Panc1 (cell line): ENCODE results near the gene IL13RA1. TPM values are rescaled to one million over a fixed set of nuclear protein-coding genes. Genes with fewer than 3 reads are reported as not detected.

ENCODE experiments used
- ATAC-seq: fragments of 200-7000 bp; cut with Tn5 transposase; 2 replicates; pipeline ENCODE4 v1.9.1; 2020; ENCODE audit warnings: mild to moderate bottlenecking, moderate library complexity
- BruUV-seq: library from RNA; stranded (reverse); fragments of 400-500 nt; replicated peaks from 2 replicates; lab custom pipeline; 2021; lab: Mats Ljungman, UMichigan
- CTCF ChIA-PET: fragments of 300-600 bp; sonication (Branson Sonifier 250); formaldehyde crosslinking; loops from one replicate; lab custom pipeline; 2022; ENCODE audit warnings: antibody characterized with exemption; lab: Charles Lee
- POLR2A ChIA-PET: fragments of 300-600 bp; sonication (Branson Sonifier 250); formaldehyde crosslinking; loops from one replicate; lab custom pipeline; 2022; ENCODE audit warnings: antibody characterized with exemption; lab: Charles Lee
- DNase-seq: peaks from one replicate; pipeline ENCODE4 v3.0.0-alpha.2; 2010; ENCODE audit warnings: low read depth, low spot score
- H3K27ac ChIP-seq: 2 replicates; pipeline ENCODE4 v1.5.1; 2011; ENCODE audit warnings: mild to moderate bottlenecking, low read length, inconsistent platforms
- H3K27me3 ChIP-seq: fragments of 200-500 bp; sonication (Bioruptor generic); 2 replicates; pipeline ENCODE4 v1.6.0; 2014; ENCODE audit warnings: low read length, inconsistent platforms; ENCODE audit not compliant: control insufficient read depth, insufficient read depth
- H3K36me3 ChIP-seq: fragments of 200-500 bp; sonication (Bioruptor generic); 2 replicates; pipeline ENCODE4 v1.5.1; 2014; ENCODE audit warnings: inconsistent platforms, mild to moderate bottlenecking, low read length, moderate library complexity; ENCODE audit not compliant: control insufficient read depth, insufficient read depth
- H3K4me1 ChIP-seq: 2 replicates; pipeline ENCODE4 v1.5.1; 2011; ENCODE audit warnings: inconsistent platforms, mild to moderate bottlenecking, low read length, moderate library complexity; ENCODE audit not compliant: control insufficient read depth, insufficient read depth
- H3K4me3 ChIP-seq, 2 experiments: 2 replicates each; pipeline ENCODE4 v1.5.1; 2011 to 2012; ENCODE audit warnings: low read depth in 2 of 2, low read length in 2 of 2, mild to moderate bottlenecking in 2 of 2, inconsistent platforms in 1 of 2, moderate library complexity in 1 of 2
- H3K9me3 ChIP-seq: fragments of 200-500 bp; sonication (Bioruptor generic); 2 replicates; pipeline ENCODE4 v1.5.1; 2014; ENCODE audit warnings: low read depth, mild to moderate bottlenecking, inconsistent platforms, low read length, moderate library complexity; ENCODE audit not compliant: control insufficient read depth, insufficient read depth
- POLR2AphosphoS5 ChIP-seq: IDR thresholded peaks from 2 replicates; pipeline ENCODE4 v1.6.1; 2012; ENCODE audit warnings: mild to moderate bottlenecking, low read depth, low read length, moderate library complexity
- REST ChIP-seq, 2 experiments: IDR thresholded peaks; 2 replicates each; pipeline ENCODE4 v1.6.1; 2011 to 2012; ENCODE audit warnings: low read depth in 2 of 2, control low read depth in 1 of 2, low read length in 1 of 2, mild to moderate bottlenecking in 1 of 2, moderate library complexity in 1 of 2; ENCODE audit not compliant: insufficient read depth in 1 of 2
- SIN3A ChIP-seq: IDR thresholded peaks from 2 replicates; pipeline ENCODE4 v1.6.1; 2012; ENCODE audit warnings: low read depth, mild to moderate bottlenecking, low read length, moderate library complexity, borderline replicate concordance; ENCODE audit not compliant: insufficient read depth
- TCF7L2 ChIP-seq: IDR thresholded peaks from 2 replicates; pipeline ENCODE4 v1.6.1; 2011; ENCODE audit warnings: mild to moderate bottlenecking, low read depth, low read length, inconsistent platforms
- in situ Hi-C: cut with HindIII; loops from 2 replicates; pipeline ENCODE4 v1.10.0; 2016; ENCODE audit warnings: low sequenced_read_pairs, low pct_unique_long_range_greater_than_20kb
- intact Hi-C: fragments of 100-400 bp; cut with micrococcal nuclease; formaldehyde crosslinking; loops from one replicate; pipeline ENCODE4 v1.10.0; 2022; ENCODE audit not compliant: unreplicated experiment
- total RNA-seq: library from RNA; stranded (reverse); gene quantifications from one replicate; pipeline ENCODE4 v1.2.1, GENCODE V29; 2021; ENCODE audit not compliant: unreplicated experiment
- TF ChIP-seq, protein P1 (sequence below): fragments of 450-650 bp; IDR thresholded peaks from 2 replicates; pipeline ENCODE4 v1.5.1; 2017; ENCODE audit warnings: mild to moderate bottlenecking

The IL13RA1 gene
- total RNA-seq, 1 experiment from 2014 or later = 191 TPM

DNA sequence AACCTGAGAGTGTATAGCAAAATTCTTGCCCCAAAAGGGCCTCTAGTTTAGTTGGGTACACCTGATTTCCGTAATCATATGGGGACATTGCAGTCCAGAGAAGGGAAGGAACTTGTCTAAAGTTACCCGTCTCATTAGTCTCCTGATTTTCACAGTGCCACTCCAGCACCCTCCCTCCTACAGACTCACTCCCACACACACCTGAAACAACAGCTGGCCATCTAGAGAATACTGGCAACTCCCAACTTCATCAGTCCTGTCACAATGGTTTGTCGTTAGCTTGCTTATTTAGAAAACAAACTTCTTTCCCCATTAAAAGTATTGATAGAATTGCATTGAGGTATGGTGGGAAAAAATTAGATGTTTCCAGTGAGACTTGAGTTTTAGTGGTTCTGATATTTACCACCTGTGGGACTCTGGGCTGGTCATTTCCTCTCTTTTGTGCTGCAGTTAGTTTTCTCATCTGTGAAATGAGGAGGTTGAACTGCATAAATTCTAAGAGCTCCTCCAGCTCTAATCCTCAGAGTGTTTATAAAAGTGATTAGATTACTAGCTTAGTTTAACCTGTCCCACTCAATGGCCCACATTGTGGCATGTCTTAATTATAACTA, 1.7 kb downstream of the IL13RA1 start:
- H3K4me3 ChIP-seq = peak overlapping the region; percentile 55 to 90
- in situ Hi-C loops = no loop called here
- no TSS peak for BruUV-seq

GRCh38 chrX:118730500-118731247, 3.3 kb downstream of the IL13RA1 start:
- Histone ChIP-seq H3K9me3 (peaks cover 4% of the 10 kb centered on the region; the same call in 1 of the 2 replicates), H3K27me3 (no peaks in the 10 kb centered on the region), H3K4me1 (peaks cover 36% of the 10 kb centered on the region), H3K27ac (peak overlapping the region; percentile 9), H3K36me3 (no peaks in the 10 kb centered on the region), H3K4me3 (peak overlapping the region in 1 of 2 experiments; percentile 90; a peak in 2 of 4 replicates)
- ATAC-seq (no peak), DNase-seq (peak; percentile 30)
- in situ Hi-C loops (no loop called here), intact Hi-C loops (no loop called here)
- ChIA-PET CTCF (interaction anchor here (0.6 to 0.9 kb wide), 2 partner anchors 56 to 656 kb away, joined by 4 to 5 read pairs; no protein-coding TSS in a partner anchor), POLR2A (interaction anchor here (0.5 to 0.6 kb wide), 2 partner anchors 84 to 385 kb away, joined by 3 to 4 read pairs; no protein-coding TSS in a partner anchor)
- BruUV-seq = no TSS peak
- TF ChIP-seq, protein P1, sequence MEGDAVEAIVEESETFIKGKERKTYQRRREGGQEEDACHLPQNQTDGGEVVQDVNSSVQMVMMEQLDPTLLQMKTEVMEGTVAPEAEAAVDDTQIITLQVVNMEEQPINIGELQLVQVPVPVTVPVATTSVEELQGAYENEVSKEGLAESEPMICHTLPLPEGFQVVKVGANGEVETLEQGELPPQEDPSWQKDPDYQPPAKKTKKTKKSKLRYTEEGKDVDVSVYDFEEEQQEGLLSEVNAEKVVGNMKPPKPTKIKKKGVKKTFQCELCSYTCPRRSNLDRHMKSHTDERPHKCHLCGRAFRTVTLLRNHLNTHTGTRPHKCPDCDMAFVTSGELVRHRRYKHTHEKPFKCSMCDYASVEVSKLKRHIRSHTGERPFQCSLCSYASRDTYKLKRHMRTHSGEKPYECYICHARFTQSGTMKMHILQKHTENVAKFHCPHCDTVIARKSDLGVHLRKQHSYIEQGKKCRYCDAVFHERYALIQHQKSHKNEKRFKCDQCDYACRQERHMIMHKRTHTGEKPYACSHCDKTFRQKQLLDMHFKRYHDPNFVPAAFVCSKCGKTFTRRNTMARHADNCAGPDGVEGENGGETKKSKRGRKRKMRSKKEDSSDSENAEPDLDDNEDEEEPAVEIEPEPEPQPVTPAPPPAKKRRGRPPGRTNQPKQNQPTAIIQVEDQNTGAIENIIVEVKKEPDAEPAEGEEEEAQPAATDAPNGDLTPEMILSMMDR = no peak
- TF ChIP-seq REST (IDR thresholded peaks at IDR 0.05; ENCODE audit: insufficient read depth in 1 of 2, low read depth in 2 of 2, low read length in 1 of 2) = no peak
- TF ChIP-seq TCF7L2 = no peak
- no peak for TF ChIP-seq POLR2AphosphoS5

More for the DNA sequence above, 1.7 kb downstream of the IL13RA1 start:
- CTCF ChIA-PET = interaction anchor here (0.8 to 1.6 kb wide), 2 partner anchors 85 to 127 kb away, joined by 4 to 5 read pairs; no protein-coding TSS in a partner anchor
- Histone ChIP-seq H3K9me3 (peaks cover 4% of the 10 kb centered on the region; the same call in 1 of the 2 replicates), H3K36me3 (no peaks in the 10 kb centered on the region), H3K27me3 (no peaks in the 10 kb centered on the region), H3K27ac (peak overlapping the region; percentile 93), H3K4me1 (peaks cover 51% of the 10 kb centered on the region)
- no peak for ATAC-seq
- DNase-seq = no peak
- TF ChIP-seq SIN3A (no peak), POLR2AphosphoS5 (no peak; the same call in 1 of the 2 replicates), TCF7L2 (no peak), REST (IDR thresholded peaks at IDR 0.05; ENCODE audit: insufficient read depth in 1 of 2, low read depth in 2 of 2, low read length in 1 of 2) (no peak)
- TF ChIP-seq, protein P1 = no peak
- intact Hi-C loops = loop anchor here (10.0 kb wide), 1 partner anchor 84 kb away; no protein-coding TSS in a partner anchor
- POLR2A ChIA-PET = no interaction called here
